ENCODE data around the gene ZNF117. TPM values are rescaled to one million over a fixed set of nuclear protein-coding genes. Genes with fewer than 3 reads are reported as not detected.
"Not testable (repeated sequence)": the region's sequence is repeated elsewhere in the genome, so short reads cannot be mapped to it uniquely, and the experiment has no call there.

The ZNF117 gene
- total and polyA plus RNA-seq, 2 of the 8 experiments (the other 6 are each of a cell fraction or from before 2014, with no cell fraction given), result 2.9 to 13.0 TPM

DNA sequence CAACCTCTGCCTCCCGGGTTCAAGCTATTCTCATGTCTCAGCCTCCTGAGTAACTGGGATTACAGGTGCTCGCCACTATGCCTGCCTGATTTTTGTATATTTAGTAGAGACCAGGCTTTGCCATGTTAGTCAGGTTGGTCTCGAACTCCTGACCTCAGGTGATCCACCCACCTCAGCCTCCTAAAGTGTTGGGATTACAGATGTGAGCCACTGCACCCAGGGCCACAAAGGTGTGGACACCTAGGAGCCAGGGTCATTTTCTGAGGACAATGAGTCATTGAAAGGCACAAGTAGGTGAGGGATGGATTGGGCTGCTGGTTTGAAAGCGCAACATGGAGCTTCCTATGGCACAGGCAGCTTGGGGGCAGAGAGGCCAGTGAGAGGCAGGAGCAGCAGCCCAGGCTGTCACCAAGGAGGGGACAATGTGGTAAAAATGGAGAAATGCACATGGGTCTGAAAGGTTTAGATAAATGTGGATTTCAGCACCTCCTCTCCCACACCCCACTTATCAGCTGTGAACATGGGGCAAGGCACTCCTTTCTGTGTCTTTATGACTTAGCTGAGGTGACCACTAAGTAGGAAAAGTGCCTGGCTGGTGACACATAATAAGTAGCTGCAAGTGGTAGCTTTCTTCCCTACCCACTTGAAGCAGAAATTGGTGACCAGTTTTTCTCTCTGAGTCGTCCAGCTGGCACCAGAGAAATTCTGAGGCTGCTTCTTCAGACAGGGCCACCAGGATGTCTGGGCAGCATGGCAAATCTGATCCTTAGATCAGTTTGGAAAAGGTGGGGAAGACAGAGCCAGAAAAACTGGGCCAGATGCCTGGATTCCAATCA lies 46.0 kb downstream of the ZNF117 start:
- H2BK5ac ChIP-seq (ENCODE audit: low read depth, low read length); H2BK12ac ChIP-seq (ENCODE audit: low read depth, low read length); H4K91ac ChIP-seq (replicated peaks; ENCODE audit: insufficient read length, low read length); H3K9ac ChIP-seq (replicated peaks in 1 of 4; ENCODE audit: extremely low read depth in 1 of 4, low read depth in 3 of 4, low read length in 3 of 4); H3K14ac ChIP-seq (ENCODE audit: insufficient read length); H4K5ac ChIP-seq (ENCODE audit: insufficient read length, low read depth, low read length); H3K23ac ChIP-seq (ENCODE audit: insufficient read length); H2BK120ac ChIP-seq (replicated peaks; ENCODE audit: low read depth, low read length); H2AFZ ChIP-seq (ENCODE audit: low read length); H3K4me1 ChIP-seq (replicated peaks in 1 of 4; ENCODE audit: control insufficient read depth in 3 of 4, insufficient read depth in 4 of 4, low read length in 3 of 4); H4K20me1 ChIP-seq (replicated peaks in 1 of 2; ENCODE audit: control insufficient read depth in 1 of 2, insufficient read depth in 2 of 2, low read length in 2 of 2); H2AK5ac ChIP-seq (ENCODE audit: low read depth, low read length); H3K4me3 ChIP-seq (ENCODE audit: extremely low read depth in 1 of 4, insufficient read depth in 2 of 4, low read depth in 3 of 4, low read length in 4 of 4); H3K79me1 ChIP-seq (ENCODE audit: low read depth, low read length); H3K56ac ChIP-seq (replicated peaks; ENCODE audit: insufficient read length, low read depth, low read length); H4K8ac ChIP-seq (ENCODE audit: extremely low read depth, insufficient read depth, low read length); H3K18ac ChIP-seq (ENCODE audit: extremely low read depth, low read length); H3K4ac ChIP-seq (replicated peaks; ENCODE audit: insufficient read length, low read depth, low read length); H3K27ac ChIP-seq (ENCODE audit: low read depth, low read length); H3K23me2 ChIP-seq (ENCODE audit: low read depth, low read length); H2BK15ac ChIP-seq (ENCODE audit: low read length); H3K9me3 ChIP-seq (ENCODE audit: insufficient read depth in 2 of 2, low read depth in 1 of 2, low read length in 1 of 2); H2BK20ac ChIP-seq (ENCODE audit: low read length); H3K79me2 ChIP-seq (ENCODE audit: control insufficient read depth in 1 of 2, insufficient read depth in 2 of 2, low read length in 2 of 2); H3K36me3 ChIP-seq (ENCODE audit: control insufficient read depth in 2 of 4, insufficient read depth in 4 of 4, low read length in 3 of 4); H3K4me2 ChIP-seq (ENCODE audit: insufficient read depth in 1 of 2, low read depth in 2 of 2, low read length in 2 of 2); FAIRE-seq; DNase-seq (ENCODE audit: low read depth in 1 of 2, low spot score in 2 of 2): not testable (repeated sequence)
- CTCF ChIA-PET (ENCODE audit: partially characterized antibody), result interaction anchor here (0.6 to 1.3 kb wide), 6 partner anchors 9 to 362 kb away, joined by 3 to 4 read pairs (median 3); no protein-coding TSS in a partner anchor
- POLR2A ChIA-PET (ENCODE audit: partially characterized antibody), result interaction anchor here (1.4 kb wide), 1 partner anchor 62 kb away, joined by 3 read pairs; the partner anchor contains the start of gene ERV3-1
- WGBS, 2 experiments (ENCODE audit: extremely low coverage in 1 of 2, insufficient coverage in 1 of 2, insufficient read length in 1 of 2, insufficient replicate concordance in 2 of 2, low coverage in 1 of 2, low lambda C conversion rate in 2 of 2, missing lambda C conversion rate in 1 of 2), result 88% methylated on average over 5 of the region's 5 CpGs; no CpG with 5 or more reads in 1 of the 2 experiments
- peaks cover 2 to 10% (median 6%) of the 10 kb centered on the region in 4 experiments; a peak in 4 of 7 replicates for H3K27me3 ChIP-seq (replicated peaks in 1 of 4; ENCODE audit: control insufficient read depth in 3 of 4, extremely low read depth in 1 of 4, insufficient read depth in 3 of 4, low read length in 3 of 4)
